Measurements from ENCODE around the gene TRDMT1. TPM values are rescaled to one million over a fixed set of nuclear protein-coding genes. Genes with fewer than 3 reads are reported as not detected.

TRDMT1 gene
- total RNA-seq, 1 donor from 2014 or later = 14.4 TPM

Small RNA genes within 50 kb of the gene (small RNA-seq; reads per million reads assigned to genes)
- gene AC067747.1 (ENCODE audit: low replicate concordance) = not detected

Other genes starting within 250 kb of the TRDMT1 start
- gene CUBN, start 71.9 kb downstream of the TRDMT1 start, total RNA-seq = 3.5 TPM
- gene VIM, start 26.6 kb upstream of the TRDMT1 start, total RNA-seq = 1,559 TPM